ENCODE measurements around the gene PCSK4.

DNA sequence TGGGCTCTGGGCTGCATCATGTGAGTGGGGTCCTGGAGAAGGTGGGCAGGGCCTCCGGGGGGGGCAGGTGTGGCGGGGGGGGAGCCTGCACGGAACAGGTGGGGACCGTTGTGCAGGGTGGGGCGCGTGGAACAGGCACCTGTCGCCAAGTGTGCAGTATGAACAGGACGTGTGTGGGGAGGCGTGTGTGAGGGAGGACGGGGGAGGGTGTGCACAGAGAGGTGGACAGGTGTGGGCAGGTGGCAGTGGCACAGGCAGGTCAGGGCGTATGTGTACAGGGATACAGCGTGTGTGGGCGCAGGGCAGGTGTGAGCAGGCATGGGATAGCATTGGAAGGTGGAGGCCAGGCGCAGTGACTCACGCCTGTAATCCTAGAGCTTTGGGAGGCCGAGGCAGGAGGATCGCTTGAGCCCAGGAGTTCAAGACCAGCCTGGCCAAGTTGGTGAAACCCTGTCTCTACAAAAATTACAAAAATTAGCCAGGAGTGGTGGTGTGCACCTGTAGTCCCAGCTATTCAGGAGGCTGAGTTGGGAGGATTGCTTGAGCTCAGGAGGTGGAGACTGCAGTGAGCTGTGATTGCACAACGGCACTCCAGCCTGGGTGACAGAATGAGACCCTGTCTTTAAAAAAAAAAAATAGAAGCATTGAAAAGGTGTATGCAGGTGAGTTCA, 37.0 kb upstream of the PCSK4 start:
- TF ChIP-seq CTCF (IDR thresholded peaks at IDR 0.05) (no peak), POLR2A (IDR thresholded peaks at IDR 0.05) (no peak)

All from upper lobe of left lung (tissue), 4 donors.